Neural cell (in vitro differentiated cells): ENCODE results near the gene APBB2.

Source experiments
- EP300 ChIP-seq: fragments of 450-650 bp; conservative IDR thresholded peaks from 2 replicates; pipeline ENCODE4 v1.6.1; 2014; ENCODE audit warnings: antibody characterized with exemption, mild to moderate bottlenecking, moderate library complexity; ENCODE audit not compliant: poor library complexity, severe bottlenecking
- EZH2 ChIP-seq: fragments of 200-600, 300-800 bp; shearing (Covaris generic), sonication (generic); IDR thresholded peaks from 2 replicates; pipeline ENCODE4 v1.6.1; 2014; ENCODE audit warnings: antibody characterized with exemption, low read length, borderline replicate concordance, mild to moderate bottlenecking; ENCODE audit not compliant: insufficient read depth, poor library complexity, severe bottlenecking
- MXI1 ChIP-seq: fragments of 450-650 bp; conservative IDR thresholded peaks from 2 replicates; pipeline ENCODE4 v1.6.1; 2014; ENCODE audit warnings: antibody characterized with exemption, mild to moderate bottlenecking; ENCODE audit not compliant: poor library complexity, severe bottlenecking
- POLR2AphosphoS5 ChIP-seq: IDR thresholded peaks from 2 replicates; pipeline ENCODE4 v1.6.1; 2012
- RAD21 ChIP-seq: fragments of 450-650 bp; conservative IDR thresholded peaks from 2 replicates; pipeline ENCODE4 v1.6.1; 2014; ENCODE audit warnings: antibody characterized with exemption, mild to moderate bottlenecking, moderate library complexity
- TF ChIP-seq, protein P1 (sequence below): fragments of 450-650 bp; IDR thresholded peaks from 2 replicates; pipeline ENCODE4 v1.5.1; 2014; ENCODE audit warnings: antibody characterized with exemption, mild to moderate bottlenecking, moderate library complexity; ENCODE audit not compliant: poor library complexity, severe bottlenecking

- TF ChIP-seq, protein P1, sequence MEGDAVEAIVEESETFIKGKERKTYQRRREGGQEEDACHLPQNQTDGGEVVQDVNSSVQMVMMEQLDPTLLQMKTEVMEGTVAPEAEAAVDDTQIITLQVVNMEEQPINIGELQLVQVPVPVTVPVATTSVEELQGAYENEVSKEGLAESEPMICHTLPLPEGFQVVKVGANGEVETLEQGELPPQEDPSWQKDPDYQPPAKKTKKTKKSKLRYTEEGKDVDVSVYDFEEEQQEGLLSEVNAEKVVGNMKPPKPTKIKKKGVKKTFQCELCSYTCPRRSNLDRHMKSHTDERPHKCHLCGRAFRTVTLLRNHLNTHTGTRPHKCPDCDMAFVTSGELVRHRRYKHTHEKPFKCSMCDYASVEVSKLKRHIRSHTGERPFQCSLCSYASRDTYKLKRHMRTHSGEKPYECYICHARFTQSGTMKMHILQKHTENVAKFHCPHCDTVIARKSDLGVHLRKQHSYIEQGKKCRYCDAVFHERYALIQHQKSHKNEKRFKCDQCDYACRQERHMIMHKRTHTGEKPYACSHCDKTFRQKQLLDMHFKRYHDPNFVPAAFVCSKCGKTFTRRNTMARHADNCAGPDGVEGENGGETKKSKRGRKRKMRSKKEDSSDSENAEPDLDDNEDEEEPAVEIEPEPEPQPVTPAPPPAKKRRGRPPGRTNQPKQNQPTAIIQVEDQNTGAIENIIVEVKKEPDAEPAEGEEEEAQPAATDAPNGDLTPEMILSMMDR = no peak
- TF ChIP-seq EZH2 (no peak), EP300 (no peak), MXI1 (no peak), POLR2AphosphoS5 (no peak), RAD21 (no peak)
Observed at GRCh38 chr4:41257906-41258305, 43.6 kb upstream of the APBB2 start.
